HL-60 (cell line): Measurements from ENCODE around the gene SHC2.

ENCODE experiments used
- DNase-seq, 2 experiments: peaks; one replicate each; pipeline ENCODE4 v3.0.0-alpha.2; 2010 to 2020; ENCODE audit warnings: low read depth in 1 of 2, low spot score in 1 of 2
- H3K27ac ChIP-seq: fragments of 250-450 bp; sonication (Bioruptor Pico); replicated peaks from 2 replicates; pipeline ENCODE4 v1.5.1; 2020; ENCODE audit warnings: mild to moderate bottlenecking, moderate library complexity
- H3K27me3 ChIP-seq: fragments of 250-450 bp; sonication (Bioruptor Pico); 2 replicates; pipeline ENCODE4 v1.5.1; 2021; ENCODE audit warnings: mild to moderate bottlenecking, moderate library complexity; ENCODE audit not compliant: insufficient read depth, poor library complexity, severe bottlenecking
- H3K4me3 ChIP-seq: replicated peaks from 2 replicates; pipeline ENCODE4 v1.5.1; 2011; ENCODE audit warnings: mild to moderate bottlenecking, control low read depth, low read length; ENCODE audit not compliant: insufficient read depth
- CTCF ChIP-seq: IDR thresholded peaks from one replicate; pipeline ENCODE4 v1.5.1; 2011; ENCODE audit warnings: low read length, control low read depth, inconsistent platforms; ENCODE audit not compliant: insufficient read depth
- GABPA ChIP-seq: IDR thresholded peaks from 2 replicates; pipeline ENCODE4 v1.6.1; 2012; ENCODE audit warnings: low read depth
- POLR2AphosphoS5 ChIP-seq: IDR thresholded peaks from 2 replicates; pipeline ENCODE4 v1.6.1; 2012; ENCODE audit warnings: low read depth
- REST ChIP-seq: IDR thresholded peaks from 2 replicates; pipeline ENCODE4 v1.6.1; 2012; ENCODE audit warnings: low read depth; ENCODE audit not compliant: insufficient replicate concordance
- SPI1 ChIP-seq: IDR thresholded peaks from 2 replicates; pipeline ENCODE4 v1.6.1; 2012; ENCODE audit warnings: low read depth, mild to moderate bottlenecking, borderline replicate concordance

Gene SHC2

GRCh38 chr19:437041-437440 is 23.8 kb downstream of the SHC2 start:
- DNase-seq = no peak
- H3K4me3 ChIP-seq = no peak overlapping the region
- TF ChIP-seq REST = no peak
- no peak for TF ChIP-seq POLR2AphosphoS5
- TF ChIP-seq CTCF = no peak
- TF ChIP-seq SPI1 = no peak
- TF ChIP-seq GABPA = no peak
- H3K27me3 ChIP-seq = no peaks in the 10 kb centered on the region
- no peak overlapping the region for H3K27ac ChIP-seq

DNA sequence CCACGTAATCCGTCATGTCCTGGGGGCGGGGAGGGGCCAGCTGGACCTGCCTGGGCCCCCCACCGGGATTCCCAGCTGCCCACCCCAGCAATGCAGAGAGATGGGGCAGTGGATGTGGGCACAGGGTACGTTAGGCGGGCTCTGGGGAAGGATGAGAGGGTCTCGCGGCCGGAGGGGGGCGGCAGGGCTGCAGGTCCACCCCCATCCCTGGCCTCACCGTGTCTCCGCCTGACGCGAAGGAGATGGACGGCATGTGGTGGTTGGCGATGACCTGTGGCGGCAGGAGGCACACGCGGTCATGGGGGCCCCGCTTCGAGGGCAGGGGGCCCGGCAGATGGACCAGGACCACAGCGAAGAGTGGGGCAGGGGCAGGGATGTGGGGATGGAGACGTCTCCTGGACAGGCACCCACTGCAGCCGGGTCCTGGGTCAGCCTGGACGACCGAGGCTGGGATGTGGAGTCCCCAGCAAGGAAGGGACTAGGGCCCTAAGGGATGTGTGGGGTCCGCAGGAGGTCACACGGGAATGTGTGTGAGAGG is 24.4 kb downstream of the SHC2 start:
- TF ChIP-seq CTCF = no peak
- TF ChIP-seq REST = no peak
- TF ChIP-seq GABPA = no peak
- no peak for TF ChIP-seq SPI1
- TF ChIP-seq POLR2AphosphoS5 = no peak
- H3K27ac ChIP-seq = no peak overlapping the region
- H3K27me3 ChIP-seq = no peaks in the 10 kb centered on the region
- H3K4me3 ChIP-seq = no peak overlapping the region
- DNase-seq = no peak

- TF ChIP-seq REST = no peak
- TF ChIP-seq GABPA = no peak
- TF ChIP-seq SPI1 = no peak
- no peak for TF ChIP-seq CTCF
- TF ChIP-seq POLR2AphosphoS5 = no peak
- Histone ChIP-seq H3K4me3 (no peak overlapping the region), H3K27ac (no peak overlapping the region), H3K27me3 (no peaks in the 10 kb centered on the region)
- no peak for DNase-seq
Measured at GRCh38 chr19:435707-436412, 25.0 kb downstream of the SHC2 start.
